ENCODE results near the gene CRB1. TPM values are rescaled to one million over a fixed set of nuclear protein-coding genes. Genes with fewer than 3 reads are reported as not detected.
A peak's percentile ranks its signal among the peaks of the same experiment; 100 is the strongest.

Gene CRB1
- total and polyA plus RNA-seq, 4 donors: 0.03 to 0.55 (median 0.30) TPM

GRCh38 chr1:197496722-197497121, 228.7 kb downstream of the CRB1 start:
- WGBS, 2 donors: 87 to 90% methylated on average over 10 of the region's 10 CpGs
- no peak overlapping the region for H3K4me3 ChIP-seq
- ATAC-seq (ENCODE audit: insufficient read depth, low FRiP score) (no peak), DNase-seq (no peak)
- no peaks in the 10 kb centered on the region for H3K36me3 ChIP-seq (ENCODE audit: control insufficient read depth in 4 of 4, insufficient read depth in 4 of 4, low read length in 4 of 4)
- no peak for TF ChIP-seq CTCF (IDR thresholded peaks at IDR 0.05; ENCODE audit: control extremely low read depth, extremely low read depth)
- H3K27ac ChIP-seq (ENCODE audit: low read depth in 1 of 2, low read length in 1 of 2): no peak overlapping the region
- no peaks in the 10 kb centered on the region for H3K27me3 ChIP-seq (ENCODE audit: control insufficient read depth in 3 of 3, insufficient read depth in 3 of 3, low read length in 2 of 3)
- H3K9me3 ChIP-seq (ENCODE audit: control insufficient read depth in 4 of 4, insufficient read depth in 3 of 4, low read length in 3 of 4): no peaks in the 10 kb centered on the region
- H3K4me1 ChIP-seq (ENCODE audit: control insufficient read depth in 5 of 5, insufficient read depth in 5 of 5, low read length in 5 of 5): no peaks in the 10 kb centered on the region
- H3K9ac ChIP-seq (ENCODE audit: insufficient read depth in 1 of 2, low read length in 2 of 2): no peak overlapping the region

- WGBS, 2 donors: 81 to 87% methylated on average over 4 of the region's 4 CpGs
- Histone ChIP-seq H3K4me1 (ENCODE audit: control insufficient read depth in 5 of 5, insufficient read depth in 5 of 5, low read length in 5 of 5) (peaks cover 0 to 13% (median 0%) of the 10 kb centered on the region in 5 donors), H3K9ac (ENCODE audit: insufficient read depth in 1 of 2, low read length in 2 of 2) (no peak overlapping the region), H3K27me3 (ENCODE audit: control insufficient read depth in 3 of 3, insufficient read depth in 3 of 3, low read length in 2 of 3) (no peaks in the 10 kb centered on the region), H3K36me3 (ENCODE audit: control insufficient read depth in 4 of 4, insufficient read depth in 4 of 4, low read length in 4 of 4) (peaks cover 0 to 8% (median 3%) of the 10 kb centered on the region in 4 donors), H3K27ac (ENCODE audit: low read depth in 1 of 2, low read length in 1 of 2) (no peak overlapping the region), H3K9me3 (ENCODE audit: control insufficient read depth in 4 of 4, insufficient read depth in 3 of 4, low read length in 3 of 4) (no peaks in the 10 kb centered on the region), H3K4me3 (no peak overlapping the region)
- ATAC-seq (ENCODE audit: insufficient read depth, low FRiP score): no peak
- no peak for TF ChIP-seq CTCF (IDR thresholded peaks at IDR 0.05; ENCODE audit: control extremely low read depth, extremely low read depth)
- DNase-seq: no peak
Measured at GRCh38 chr1:197510691-197511378, 242.8 kb downstream of the CRB1 start.

- Histone ChIP-seq H3K27ac (ENCODE audit: low read depth in 1 of 2, low read length in 1 of 2) (no peak overlapping the region), H3K9ac (ENCODE audit: insufficient read depth in 1 of 2, low read length in 2 of 2) (no peak overlapping the region), H3K4me3 (no peak overlapping the region), H3K27me3 (ENCODE audit: control insufficient read depth in 3 of 3, insufficient read depth in 3 of 3, low read length in 2 of 3) (no peaks in the 10 kb centered on the region), H3K36me3 (ENCODE audit: control insufficient read depth in 4 of 4, insufficient read depth in 4 of 4, low read length in 4 of 4) (peaks cover 0 to 6% (median 3%) of the 10 kb centered on the region in 4 donors), H3K9me3 (ENCODE audit: control insufficient read depth in 4 of 4, insufficient read depth in 3 of 4, low read length in 3 of 4) (no peaks in the 10 kb centered on the region), H3K4me1 (ENCODE audit: control insufficient read depth in 5 of 5, insufficient read depth in 5 of 5, low read length in 5 of 5) (peaks cover 0 to 33% (median 0%) of the 10 kb centered on the region in 5 donors)
- 54 to 67% methylated on average over 1 of the region's 1 CpG for WGBS, 2 donors
- ATAC-seq (ENCODE audit: insufficient read depth, low FRiP score): no peak
- TF ChIP-seq CTCF (IDR thresholded peaks at IDR 0.05; ENCODE audit: control extremely low read depth, extremely low read depth): no peak
- peak in 2 of 3 donors; percentile 87 to 88 for DNase-seq
Measured at GRCh38 chr1:197515421-197515820, 247.4 kb downstream of the CRB1 start.

Data from lung (tissue), 12 donors.